ENCODE data around the gene UNC5C. TPM values are rescaled to one million over a fixed set of nuclear protein-coding genes. Genes with fewer than 3 reads are reported as not detected.

Gene UNC5C
- total RNA-seq, 1 experiment from 2014 or later: 0.11 TPM

DNA sequence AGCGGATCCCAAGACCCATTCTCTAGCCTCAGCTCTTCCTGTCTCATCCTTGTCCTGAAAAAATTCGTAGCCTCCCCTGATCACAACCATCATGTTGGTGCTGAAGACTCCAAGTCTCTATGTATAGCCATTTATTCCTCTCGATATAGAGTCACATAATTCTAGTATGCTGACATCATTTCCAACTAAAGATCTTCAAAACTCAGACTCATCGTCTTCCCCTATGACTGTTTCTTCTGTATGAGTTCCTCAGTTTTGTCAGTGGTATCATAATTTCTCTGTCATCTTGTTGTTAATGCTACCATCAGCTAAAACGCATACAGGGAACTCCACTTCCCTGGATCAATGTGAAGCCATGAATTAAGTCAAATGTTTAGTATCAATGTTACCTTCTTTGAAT is 41.2 kb downstream of the UNC5C start:
- CTCF ChIA-PET: no interaction called here

DNA sequence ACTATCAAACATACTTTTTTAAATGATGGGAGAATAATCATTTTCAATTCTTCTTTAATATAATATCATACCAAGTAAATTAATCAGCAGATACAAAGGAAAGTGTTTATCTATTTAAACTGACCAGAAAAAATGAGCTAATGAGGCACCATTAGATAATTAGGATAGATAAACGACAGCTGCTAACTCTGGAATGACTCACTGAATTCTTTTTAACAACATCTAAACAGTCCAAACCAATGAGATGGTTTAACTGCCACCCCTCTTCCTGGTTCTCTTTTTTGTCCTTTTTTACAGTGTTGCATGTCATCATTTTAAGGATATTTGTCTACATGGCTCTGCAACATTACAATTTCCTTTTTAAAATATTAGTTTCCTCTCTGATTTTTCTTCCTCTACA is 41.6 kb downstream of the UNC5C start:
- intact Hi-C loops (cut with micrococcal nuclease; ENCODE audit: unreplicated experiment): no loop called here
- H3K4me3 ChIP-seq (ENCODE audit: low read depth, low read length, poor library complexity, severe bottlenecking): no peak overlapping the region
- no peak for DNase-seq (ENCODE audit: low spot score)
- no peaks in the 10 kb centered on the region for H3K9me3 ChIP-seq (ENCODE audit: low read depth, low read length, poor library complexity, severe bottlenecking)
- no TSS peak for BruUV-seq (replicated peaks)
- no peak overlapping the region for H3K27ac ChIP-seq (ENCODE audit: low read depth, low read length, poor library complexity, severe bottlenecking)
- ChIA-PET CTCF (no interaction called here), POLR2A (ENCODE audit: low non-redundant PET) (no interaction called here)
- no peaks in the 10 kb centered on the region for H3K27me3 ChIP-seq (replicated peaks; ENCODE audit: insufficient read depth, low read depth, low read length, poor library complexity)
- no peaks in the 10 kb centered on the region for H3K4me1 ChIP-seq (ENCODE audit: insufficient read depth, low read length, poor library complexity, severe bottlenecking)
- no peaks in the 10 kb centered on the region for H3K36me3 ChIP-seq (ENCODE audit: insufficient read depth, low read length, poor library complexity, severe bottlenecking)
- TF ChIP-seq EZH2 (IDR thresholded peaks at IDR 0.05; ENCODE audit: borderline replicate concordance, low read depth, low read length, poor library complexity, severe bottlenecking): no peak
- TF ChIP-seq, protein P1, sequence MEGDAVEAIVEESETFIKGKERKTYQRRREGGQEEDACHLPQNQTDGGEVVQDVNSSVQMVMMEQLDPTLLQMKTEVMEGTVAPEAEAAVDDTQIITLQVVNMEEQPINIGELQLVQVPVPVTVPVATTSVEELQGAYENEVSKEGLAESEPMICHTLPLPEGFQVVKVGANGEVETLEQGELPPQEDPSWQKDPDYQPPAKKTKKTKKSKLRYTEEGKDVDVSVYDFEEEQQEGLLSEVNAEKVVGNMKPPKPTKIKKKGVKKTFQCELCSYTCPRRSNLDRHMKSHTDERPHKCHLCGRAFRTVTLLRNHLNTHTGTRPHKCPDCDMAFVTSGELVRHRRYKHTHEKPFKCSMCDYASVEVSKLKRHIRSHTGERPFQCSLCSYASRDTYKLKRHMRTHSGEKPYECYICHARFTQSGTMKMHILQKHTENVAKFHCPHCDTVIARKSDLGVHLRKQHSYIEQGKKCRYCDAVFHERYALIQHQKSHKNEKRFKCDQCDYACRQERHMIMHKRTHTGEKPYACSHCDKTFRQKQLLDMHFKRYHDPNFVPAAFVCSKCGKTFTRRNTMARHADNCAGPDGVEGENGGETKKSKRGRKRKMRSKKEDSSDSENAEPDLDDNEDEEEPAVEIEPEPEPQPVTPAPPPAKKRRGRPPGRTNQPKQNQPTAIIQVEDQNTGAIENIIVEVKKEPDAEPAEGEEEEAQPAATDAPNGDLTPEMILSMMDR (conservative IDR thresholded peaks at IDR 0.05; ENCODE audit: low read depth, low read length): no peak

More for the DNA sequence above, 41.2 kb downstream of the UNC5C start:
- Histone ChIP-seq H3K27ac (ENCODE audit: low read depth, low read length, poor library complexity, severe bottlenecking) (no peak overlapping the region), H3K4me1 (ENCODE audit: insufficient read depth, low read length, poor library complexity, severe bottlenecking) (no peaks in the 10 kb centered on the region), H3K36me3 (ENCODE audit: insufficient read depth, low read length, poor library complexity, severe bottlenecking) (no peaks in the 10 kb centered on the region), H3K27me3 (replicated peaks; ENCODE audit: insufficient read depth, low read depth, low read length, poor library complexity) (no peaks in the 10 kb centered on the region), H3K4me3 (ENCODE audit: low read depth, low read length, poor library complexity, severe bottlenecking) (no peak overlapping the region), H3K9me3 (ENCODE audit: low read depth, low read length, poor library complexity, severe bottlenecking) (no peaks in the 10 kb centered on the region)
- POLR2A ChIA-PET (ENCODE audit: low non-redundant PET): no interaction called here
- TF ChIP-seq, protein P1 (conservative IDR thresholded peaks at IDR 0.05; ENCODE audit: low read depth, low read length): no peak
- no peak for TF ChIP-seq EZH2 (IDR thresholded peaks at IDR 0.05; ENCODE audit: borderline replicate concordance, low read depth, low read length, poor library complexity, severe bottlenecking)
- no TSS peak for BruUV-seq (replicated peaks)
- DNase-seq (ENCODE audit: low spot score): no peak
- intact Hi-C loops (cut with micrococcal nuclease; ENCODE audit: unreplicated experiment): no loop called here

DNA sequence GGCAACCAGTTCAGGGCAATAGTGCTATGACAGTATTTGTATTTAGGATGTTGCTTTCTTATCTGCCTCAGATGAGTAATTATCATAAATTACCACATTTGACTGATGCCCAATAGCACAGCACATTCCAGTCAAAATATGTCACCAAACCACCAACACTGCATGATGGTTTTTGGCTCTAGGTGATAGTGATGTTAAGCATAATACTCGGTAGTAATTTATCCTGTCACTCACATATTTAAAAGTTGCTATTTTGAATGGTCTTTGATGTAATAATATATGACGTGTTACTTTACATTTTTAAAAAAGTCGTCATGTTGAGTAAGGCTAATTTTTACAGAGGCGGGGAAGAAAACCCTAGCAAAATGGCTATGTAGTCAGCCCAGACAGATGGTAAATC is 42.5 kb downstream of the UNC5C start:
- TF ChIP-seq, protein P1 (conservative IDR thresholded peaks at IDR 0.05; ENCODE audit: low read depth, low read length): no peak
- no peak for TF ChIP-seq EZH2 (IDR thresholded peaks at IDR 0.05; ENCODE audit: borderline replicate concordance, low read depth, low read length, poor library complexity, severe bottlenecking)
- no TSS peak for BruUV-seq (replicated peaks)
- intact Hi-C loops (cut with micrococcal nuclease; ENCODE audit: unreplicated experiment): no loop called here
- POLR2A ChIA-PET (ENCODE audit: low non-redundant PET): no interaction called here
- no peak overlapping the region for H3K27ac ChIP-seq (ENCODE audit: low read depth, low read length, poor library complexity, severe bottlenecking)
- DNase-seq (ENCODE audit: low spot score): peak; percentile 15
- no peaks in the 10 kb centered on the region for H3K27me3 ChIP-seq (replicated peaks; ENCODE audit: insufficient read depth, low read depth, low read length, poor library complexity)
- no peak overlapping the region for H3K4me3 ChIP-seq (ENCODE audit: low read depth, low read length, poor library complexity, severe bottlenecking)
- no peaks in the 10 kb centered on the region for H3K36me3 ChIP-seq (ENCODE audit: insufficient read depth, low read length, poor library complexity, severe bottlenecking)
- no peaks in the 10 kb centered on the region for H3K4me1 ChIP-seq (ENCODE audit: insufficient read depth, low read length, poor library complexity, severe bottlenecking)
- CTCF ChIA-PET: no interaction called here
- no peaks in the 10 kb centered on the region for H3K9me3 ChIP-seq (ENCODE audit: low read depth, low read length, poor library complexity, severe bottlenecking)
